22Rv1 (cell line): Measurements from ENCODE around the gene SLC6A8.

Experiments
- ZFX ChIP-seq: fragments of 450-650 bp; IDR thresholded peaks from 2 replicates; pipeline ENCODE4 v1.6.1; 2017; ENCODE audit warnings: antibody characterized with exemption, borderline replicate concordance
- TF ChIP-seq, protein P1 (sequence below): fragments of 450-650 bp; IDR thresholded peaks from 2 replicates; pipeline ENCODE4 v1.5.1; 2017; ENCODE audit warnings: mild to moderate bottlenecking

DNA sequence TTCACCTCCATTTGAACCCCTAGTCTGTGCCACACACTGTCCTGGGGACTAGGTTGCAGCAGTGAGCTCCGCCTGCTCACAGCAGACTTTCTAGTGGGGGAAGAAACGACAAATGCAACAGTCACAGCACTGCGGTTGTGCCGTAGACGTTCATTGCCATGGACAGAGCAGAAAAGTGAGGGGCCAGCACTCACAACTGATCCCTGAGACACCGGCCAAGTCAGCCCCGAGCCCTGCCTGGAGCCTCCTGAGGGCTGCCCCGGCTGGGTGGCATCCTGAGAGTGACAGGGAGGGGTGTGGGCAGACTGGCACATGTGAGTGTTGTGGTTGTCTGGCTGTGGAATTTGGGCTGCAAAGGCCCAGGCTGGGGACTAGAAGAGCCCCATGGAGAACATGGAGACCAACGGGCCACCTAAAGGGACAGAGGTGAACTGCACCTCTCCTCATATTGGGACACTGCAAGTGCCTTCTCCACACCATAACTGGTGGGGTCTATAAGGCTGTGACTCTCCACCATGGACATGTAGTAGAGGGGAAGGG is 36.1 kb upstream of the SLC6A8 start:
- no peak for TF ChIP-seq ZFX
- TF ChIP-seq, protein P1, sequence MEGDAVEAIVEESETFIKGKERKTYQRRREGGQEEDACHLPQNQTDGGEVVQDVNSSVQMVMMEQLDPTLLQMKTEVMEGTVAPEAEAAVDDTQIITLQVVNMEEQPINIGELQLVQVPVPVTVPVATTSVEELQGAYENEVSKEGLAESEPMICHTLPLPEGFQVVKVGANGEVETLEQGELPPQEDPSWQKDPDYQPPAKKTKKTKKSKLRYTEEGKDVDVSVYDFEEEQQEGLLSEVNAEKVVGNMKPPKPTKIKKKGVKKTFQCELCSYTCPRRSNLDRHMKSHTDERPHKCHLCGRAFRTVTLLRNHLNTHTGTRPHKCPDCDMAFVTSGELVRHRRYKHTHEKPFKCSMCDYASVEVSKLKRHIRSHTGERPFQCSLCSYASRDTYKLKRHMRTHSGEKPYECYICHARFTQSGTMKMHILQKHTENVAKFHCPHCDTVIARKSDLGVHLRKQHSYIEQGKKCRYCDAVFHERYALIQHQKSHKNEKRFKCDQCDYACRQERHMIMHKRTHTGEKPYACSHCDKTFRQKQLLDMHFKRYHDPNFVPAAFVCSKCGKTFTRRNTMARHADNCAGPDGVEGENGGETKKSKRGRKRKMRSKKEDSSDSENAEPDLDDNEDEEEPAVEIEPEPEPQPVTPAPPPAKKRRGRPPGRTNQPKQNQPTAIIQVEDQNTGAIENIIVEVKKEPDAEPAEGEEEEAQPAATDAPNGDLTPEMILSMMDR = peak; percentile 17; the same call in 1 of the 2 replicates
